ENCODE measurements around the gene ISCU. TPM values are rescaled to one million over a fixed set of nuclear protein-coding genes. Genes with fewer than 3 reads are reported as not detected.
A peak's percentile ranks its signal among the peaks of the same experiment; 100 is the strongest.

ISCU gene
- polyA plus RNA-seq, 1 of the 3 experiments (the other 2 are of a cell fraction), result 165 TPM

DNA sequence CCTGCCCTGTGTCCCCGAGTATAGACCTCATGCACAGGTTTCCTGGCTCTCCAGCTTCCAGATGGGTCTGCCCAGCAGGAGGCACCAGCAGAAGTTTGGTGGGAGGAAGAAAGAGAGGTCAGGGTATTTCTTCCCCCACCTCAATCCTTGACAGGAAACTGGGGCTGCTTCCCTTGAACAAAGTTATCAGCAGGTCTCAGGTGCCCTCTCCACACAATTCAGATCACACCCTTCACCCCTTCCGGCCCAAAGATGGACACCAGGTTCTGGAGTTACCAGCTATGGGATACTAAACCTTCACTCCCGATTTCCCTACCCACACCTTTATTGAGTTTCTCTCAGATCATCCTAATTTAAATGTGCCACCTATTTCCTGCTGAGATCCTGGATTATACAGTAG, 2.6 kb upstream of the ISCU start:
- Histone ChIP-seq H3K79me2 (ENCODE audit: insufficient read depth) (peaks cover 89% of the 10 kb centered on the region), H3K4me2 (peak overlapping the region; percentile 92), H3K4me3 (ENCODE audit: low read depth in 2 of 2, low read length in 1 of 2) (peak overlapping the region; percentile 67 to 97), H3K9me2 (no peaks in the 10 kb centered on the region), H3K27ac (ENCODE audit: low read depth in 2 of 2, low read length in 1 of 2) (peak overlapping the region in 1 of 2 experiments; percentile 81; a peak in 1 of 4 replicates), H3K36me3 (replicated peaks in 1 of 2; ENCODE audit: control insufficient read depth in 1 of 2, insufficient read depth in 2 of 2, low read length in 1 of 2) (peaks cover 7 to 14% of the 10 kb centered on the region in 2 experiments), H3K9ac (peak overlapping the region; percentile 90; the same call in 1 of the 2 replicates), H3K9me3 (no peaks in the 10 kb centered on the region), H4K20me1 (ENCODE audit: insufficient read depth) (peaks cover 38% of the 10 kb centered on the region), H3F3A (replicated peaks; ENCODE audit: insufficient read depth) (peaks cover 7% of the 10 kb centered on the region), H2AFZ (ENCODE audit: low read depth) (no peak overlapping the region), H3K4me1 (ENCODE audit: control insufficient read depth in 1 of 2, insufficient read depth in 2 of 2, low read depth in 1 of 2, low read length in 1 of 2) (peaks cover 11 to 27% of the 10 kb centered on the region in 2 experiments; a peak in 3 of 4 replicates), H3K27me3 (ENCODE audit: insufficient read depth) (no peaks in the 10 kb centered on the region)
- WGBS (ENCODE audit: low lambda C conversion rate), result 12% methylated on average over 3 of the region's 3 CpGs
- POLR2A ChIA-PET, result interaction anchor here (0.7 kb wide), 1 partner anchor 345 kb away, joined by 4 read pairs; no protein-coding TSS in a partner anchor
- TF ChIP-seq, protein P1, sequence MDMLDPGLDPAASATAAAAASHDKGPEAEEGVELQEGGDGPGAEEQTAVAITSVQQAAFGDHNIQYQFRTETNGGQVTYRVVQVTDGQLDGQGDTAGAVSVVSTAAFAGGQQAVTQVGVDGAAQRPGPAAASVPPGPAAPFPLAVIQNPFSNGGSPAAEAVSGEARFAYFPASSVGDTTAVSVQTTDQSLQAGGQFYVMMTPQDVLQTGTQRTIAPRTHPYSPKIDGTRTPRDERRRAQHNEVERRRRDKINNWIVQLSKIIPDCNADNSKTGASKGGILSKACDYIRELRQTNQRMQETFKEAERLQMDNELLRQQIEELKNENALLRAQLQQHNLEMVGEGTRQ (IDR thresholded peaks at IDR 0.05; ENCODE audit: borderline replicate concordance, low read depth, low read length), result no peak
- no peak for TF ChIP-seq NFIC (IDR thresholded peaks at IDR 0.05; ENCODE audit: borderline replicate concordance)
- no peak for TF ChIP-seq SIN3A (IDR thresholded peaks at IDR 0.05; ENCODE audit: borderline replicate concordance, low read depth, low read length)
- no peak for TF ChIP-seq CHD2 (IDR thresholded peaks at IDR 0.05; ENCODE audit: low read length, partially characterized antibody)
- TF ChIP-seq, protein P2, sequence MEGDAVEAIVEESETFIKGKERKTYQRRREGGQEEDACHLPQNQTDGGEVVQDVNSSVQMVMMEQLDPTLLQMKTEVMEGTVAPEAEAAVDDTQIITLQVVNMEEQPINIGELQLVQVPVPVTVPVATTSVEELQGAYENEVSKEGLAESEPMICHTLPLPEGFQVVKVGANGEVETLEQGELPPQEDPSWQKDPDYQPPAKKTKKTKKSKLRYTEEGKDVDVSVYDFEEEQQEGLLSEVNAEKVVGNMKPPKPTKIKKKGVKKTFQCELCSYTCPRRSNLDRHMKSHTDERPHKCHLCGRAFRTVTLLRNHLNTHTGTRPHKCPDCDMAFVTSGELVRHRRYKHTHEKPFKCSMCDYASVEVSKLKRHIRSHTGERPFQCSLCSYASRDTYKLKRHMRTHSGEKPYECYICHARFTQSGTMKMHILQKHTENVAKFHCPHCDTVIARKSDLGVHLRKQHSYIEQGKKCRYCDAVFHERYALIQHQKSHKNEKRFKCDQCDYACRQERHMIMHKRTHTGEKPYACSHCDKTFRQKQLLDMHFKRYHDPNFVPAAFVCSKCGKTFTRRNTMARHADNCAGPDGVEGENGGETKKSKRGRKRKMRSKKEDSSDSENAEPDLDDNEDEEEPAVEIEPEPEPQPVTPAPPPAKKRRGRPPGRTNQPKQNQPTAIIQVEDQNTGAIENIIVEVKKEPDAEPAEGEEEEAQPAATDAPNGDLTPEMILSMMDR (IDR thresholded peaks at IDR 0.05), result no peak
- TF ChIP-seq FOXJ3 (CRISPR knock-in tag; IDR thresholded peaks at IDR 0.05), result no peak
- TF ChIP-seq, protein P3, sequence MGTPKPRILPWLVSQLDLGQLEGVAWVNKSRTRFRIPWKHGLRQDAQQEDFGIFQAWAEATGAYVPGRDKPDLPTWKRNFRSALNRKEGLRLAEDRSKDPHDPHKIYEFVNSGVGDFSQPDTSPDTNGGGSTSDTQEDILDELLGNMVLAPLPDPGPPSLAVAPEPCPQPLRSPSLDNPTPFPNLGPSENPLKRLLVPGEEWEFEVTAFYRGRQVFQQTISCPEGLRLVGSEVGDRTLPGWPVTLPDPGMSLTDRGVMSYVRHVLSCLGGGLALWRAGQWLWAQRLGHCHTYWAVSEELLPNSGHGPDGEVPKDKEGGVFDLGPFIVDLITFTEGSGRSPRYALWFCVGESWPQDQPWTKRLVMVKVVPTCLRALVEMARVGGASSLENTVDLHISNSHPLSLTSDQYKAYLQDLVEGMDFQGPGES (IDR thresholded peaks at IDR 0.05; ENCODE audit: low read depth, low read length), result no peak
- TF ChIP-seq, protein P4, sequence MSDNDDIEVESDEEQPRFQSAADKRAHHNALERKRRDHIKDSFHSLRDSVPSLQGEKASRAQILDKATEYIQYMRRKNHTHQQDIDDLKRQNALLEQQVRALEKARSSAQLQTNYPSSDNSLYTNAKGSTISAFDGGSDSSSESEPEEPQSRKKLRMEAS (IDR thresholded peaks at IDR 0.05; ENCODE audit: low read depth), result no peak
- TF ChIP-seq TCF12 (IDR thresholded peaks at IDR 0.05), result no peak
- TF ChIP-seq TAF1 (IDR thresholded peaks at IDR 0.05; ENCODE audit: borderline replicate concordance, low read depth, low read length), result no peak
- TF ChIP-seq JUND (IDR thresholded peaks at IDR 0.05), result no peak
- TF ChIP-seq RAD21 (IDR thresholded peaks at IDR 0.05; ENCODE audit: low read length), result no peak
- no peak for TF ChIP-seq GATA2 (CRISPR knock-in tag; IDR thresholded peaks at IDR 0.05)
- CTCF ChIA-PET, result interaction anchor here (1.1 to 16.0 kb wide), 3 partner anchors 10 to 244 kb away, joined by 3 to 503 read pairs (median 9); no protein-coding TSS in a partner anchor
- no peak for DNase-seq

Measured in SK-N-SH (cell line).